ENCODE measurements around the gene MMP1.
"Not testable (repeated sequence)": the region's sequence is repeated elsewhere in the genome, so short reads cannot be mapped to it uniquely, and the experiment has no call there.

MMP1 gene

DNA sequence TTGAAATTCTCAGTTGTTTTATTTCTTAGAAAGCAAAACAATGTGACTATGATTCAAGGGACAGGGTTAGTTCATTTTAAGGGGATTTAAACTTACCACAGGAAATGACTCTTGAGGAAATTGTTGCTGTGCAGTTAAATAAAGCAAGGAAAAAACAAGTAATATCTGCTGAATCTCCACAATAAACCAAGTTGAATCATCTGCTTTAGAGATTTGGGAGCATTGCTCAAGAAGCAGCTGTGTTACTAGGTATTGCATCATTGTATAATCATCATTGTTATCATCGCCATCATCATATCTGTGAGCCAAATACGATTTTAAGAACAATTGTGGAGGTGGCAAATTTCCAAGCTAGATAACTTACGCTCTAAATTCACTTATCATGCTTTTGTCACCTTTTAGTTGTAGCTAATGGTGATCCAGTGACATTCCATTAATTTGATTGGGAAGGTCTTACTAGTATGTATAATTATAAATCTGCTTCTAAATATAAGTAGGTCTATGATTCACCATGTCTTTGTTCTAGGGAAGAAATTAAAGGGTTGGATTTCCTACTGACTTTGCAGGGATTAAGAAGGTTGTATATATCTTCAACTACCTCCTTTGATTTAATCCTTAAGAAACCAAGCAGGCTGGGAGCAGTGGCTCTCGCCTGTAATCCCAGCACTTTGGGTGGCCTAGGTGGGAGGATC is 37.5 kb downstream of the MMP1 start:
- DNase-seq (ENCODE audit: low spot score): no peak

GRCh38 chr11:102757823-102758549 is 40.0 kb downstream of the MMP1 start:
- no peak for DNase-seq (ENCODE audit: low spot score)

DNA sequence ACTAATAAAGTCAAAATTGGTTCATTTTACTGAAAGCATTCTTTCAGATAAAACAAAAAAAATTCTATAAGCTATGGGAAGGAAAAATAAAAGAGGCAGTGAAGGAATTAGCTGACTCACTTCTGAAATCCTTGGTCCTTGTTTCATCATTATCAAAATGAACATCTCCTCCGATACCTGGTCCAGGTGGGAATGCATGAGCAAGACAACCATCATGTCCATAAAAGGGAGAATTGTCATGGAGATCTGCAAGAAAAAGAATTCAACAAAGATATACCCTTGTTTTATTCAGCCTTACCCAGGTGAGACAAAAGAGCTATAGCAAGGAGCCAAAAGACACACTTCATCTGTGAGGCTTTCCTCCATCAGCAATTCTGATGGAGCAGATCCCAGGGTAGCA is 44.7 kb downstream of the MMP1 start:
- DNase-seq (ENCODE audit: low spot score): no peak

DNA sequence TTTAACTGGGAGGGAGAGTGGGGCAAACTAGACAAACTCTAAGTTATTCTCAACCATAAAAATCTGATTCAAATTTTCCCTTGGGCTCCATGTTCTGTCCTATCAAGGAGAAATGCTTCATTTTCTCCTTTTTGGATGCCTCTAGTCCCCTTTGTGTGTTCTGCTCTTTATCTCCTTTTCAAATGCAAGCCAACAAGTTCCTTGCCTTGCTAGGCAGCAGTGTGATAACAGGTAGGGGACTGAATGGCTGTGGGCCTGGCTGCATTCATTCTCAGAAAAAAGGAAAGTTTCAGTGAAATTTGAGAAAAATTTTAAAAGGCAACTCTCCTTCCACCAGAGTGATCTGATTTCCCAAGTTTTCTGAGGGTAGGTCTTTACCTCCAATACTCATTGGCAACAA is 46.3 kb downstream of the MMP1 start:
- DNase-seq (ENCODE audit: low spot score): no peak

GRCh38 chr11:102749101-102749722 is 48.7 kb downstream of the MMP1 start:
- DNase-seq (ENCODE audit: low spot score): no peak

DNA sequence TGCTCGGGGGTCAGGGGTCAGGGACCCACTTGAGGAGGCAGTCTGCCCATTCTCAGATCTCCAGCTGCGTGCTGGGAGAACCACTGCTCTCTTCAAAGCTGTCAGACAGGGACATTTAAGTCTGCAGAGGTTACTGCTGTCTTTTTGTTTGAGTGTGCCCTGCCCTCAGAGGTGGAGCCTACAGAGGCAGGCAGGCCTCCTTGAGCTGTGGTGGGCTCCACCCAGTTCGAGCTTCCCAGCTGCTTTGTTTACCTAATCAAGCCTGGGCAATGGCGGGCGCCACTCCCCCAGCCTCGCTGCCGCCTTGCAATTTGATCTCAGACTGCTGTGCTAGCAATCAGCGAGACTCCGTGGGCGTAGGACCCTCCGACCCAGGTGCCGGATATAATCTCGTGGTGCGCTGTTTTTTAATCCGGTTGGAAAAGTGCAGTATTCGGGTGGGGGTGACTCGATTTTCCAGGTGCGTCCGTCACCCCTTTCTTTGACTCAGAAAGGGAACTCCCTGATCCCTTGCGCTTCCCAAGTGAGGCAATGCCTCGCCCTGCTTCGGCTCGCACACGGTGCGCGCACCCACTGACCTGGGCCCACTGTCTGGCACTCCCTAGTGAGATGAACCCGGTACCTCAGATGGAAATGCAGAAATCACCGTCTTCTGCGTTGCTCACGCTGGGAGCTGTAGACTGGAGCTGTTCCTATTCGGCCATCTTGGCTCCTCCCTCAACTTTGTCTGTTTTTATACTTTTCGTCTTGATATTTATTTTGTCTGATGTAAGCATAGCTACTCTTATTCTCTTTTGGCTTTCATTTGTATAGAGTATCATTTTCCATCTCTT is 51.0 kb downstream of the MMP1 start:
- not testable (repeated sequence) for DNase-seq (ENCODE audit: low spot score)
